Upper lobe of right lung (tissue), 1 donor: Measurements from ENCODE around the gene GSDME. TPM values are rescaled to one million over a fixed set of nuclear protein-coding genes. Genes with fewer than 3 reads are reported as not detected.

Experiments
- ATAC-seq: fragments of 200-7000 bp; cut with Tn5 transposase; one replicate; pipeline ENCODE4 v1.9.1; 2020; ENCODE audit warnings: mild to moderate bottlenecking, moderate library complexity
- DNase-seq: peaks from one replicate; pipeline ENCODE4 v3.0.0-alpha.2; 2020
- H3K27ac ChIP-seq: fragments of 200-600 bp; one replicate; pipeline ENCODE4 v1.8.0; 2022
- H3K27me3 ChIP-seq: fragments of 200-600 bp; one replicate; pipeline ENCODE4 v1.8.0; 2022; ENCODE audit warnings: mild to moderate bottlenecking
- H3K36me3 ChIP-seq: fragments of 200-600 bp; one replicate; pipeline ENCODE4 v1.8.0; 2022
- H3K4me1 ChIP-seq: fragments of 200-600 bp; one replicate; pipeline ENCODE4 v1.8.0; 2022
- H3K4me3 ChIP-seq: fragments of 200-600 bp; one replicate; pipeline ENCODE4 v1.8.0; 2022; ENCODE audit warnings: mild to moderate bottlenecking
- H3K9me3 ChIP-seq: fragments of 200-600 bp; one replicate; pipeline ENCODE4 v1.8.0; 2022
- intact Hi-C: fragments of 100-400 bp; cut with DNase I; formaldehyde crosslinking; loops from one replicate; pipeline ENCODE4 v1.11.0; 2022
- total RNA-seq: library from RNA; stranded (reverse); fragmentation: NEBNext Ultra II Directional; extraction: Animal tissue kit (Norgen Biotek cat#: 25700); gene quantifications from one replicate; pipeline ENCODE4 v1.2.1, GENCODE V29; 2021
- TF ChIP-seq, protein P1 (sequence below): fragments of 200-600 bp; IDR thresholded peaks from one replicate; pipeline ENCODE4 v1.8.0; 2022; ENCODE audit warnings: antibody characterized with exemption
- donor health status: DM: no; HTN: yes; CAD: no; lungs with severe emphysema.

Gene GSDME
- total RNA-seq, 1 donor from 2014 or later, result 13.4 TPM

DNA sequence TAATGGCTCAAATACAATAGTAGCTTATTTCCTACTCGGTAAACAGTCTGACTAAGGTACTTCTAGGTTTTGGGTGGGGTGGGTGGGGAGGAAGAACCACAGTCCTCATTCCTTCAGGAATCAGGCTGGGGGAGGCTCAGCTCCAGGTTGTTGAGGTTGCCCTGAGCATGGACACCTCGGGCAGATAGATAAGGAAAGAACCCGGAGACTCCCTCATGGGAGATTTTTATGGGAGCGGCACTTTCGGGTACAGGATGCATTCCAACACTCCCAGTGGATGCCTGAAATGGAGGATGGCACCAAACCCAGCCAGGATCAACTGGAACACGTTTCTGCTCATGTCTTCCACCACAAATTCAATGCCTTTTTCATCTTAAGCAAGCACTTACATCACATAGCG lies 5.5 kb upstream of the GSDME start:
- intact Hi-C loops, result no loop called here
- Histone ChIP-seq H3K36me3 (no peaks in the 10 kb centered on the region), H3K27me3 (peaks cover 6% of the 10 kb centered on the region), H3K4me3 (no peak overlapping the region), H3K4me1 (peaks cover under 1% of the 10 kb centered on the region), H3K27ac (no peak overlapping the region), H3K9me3 (no peaks in the 10 kb centered on the region)
- no peak for ATAC-seq
- TF ChIP-seq, protein P1, sequence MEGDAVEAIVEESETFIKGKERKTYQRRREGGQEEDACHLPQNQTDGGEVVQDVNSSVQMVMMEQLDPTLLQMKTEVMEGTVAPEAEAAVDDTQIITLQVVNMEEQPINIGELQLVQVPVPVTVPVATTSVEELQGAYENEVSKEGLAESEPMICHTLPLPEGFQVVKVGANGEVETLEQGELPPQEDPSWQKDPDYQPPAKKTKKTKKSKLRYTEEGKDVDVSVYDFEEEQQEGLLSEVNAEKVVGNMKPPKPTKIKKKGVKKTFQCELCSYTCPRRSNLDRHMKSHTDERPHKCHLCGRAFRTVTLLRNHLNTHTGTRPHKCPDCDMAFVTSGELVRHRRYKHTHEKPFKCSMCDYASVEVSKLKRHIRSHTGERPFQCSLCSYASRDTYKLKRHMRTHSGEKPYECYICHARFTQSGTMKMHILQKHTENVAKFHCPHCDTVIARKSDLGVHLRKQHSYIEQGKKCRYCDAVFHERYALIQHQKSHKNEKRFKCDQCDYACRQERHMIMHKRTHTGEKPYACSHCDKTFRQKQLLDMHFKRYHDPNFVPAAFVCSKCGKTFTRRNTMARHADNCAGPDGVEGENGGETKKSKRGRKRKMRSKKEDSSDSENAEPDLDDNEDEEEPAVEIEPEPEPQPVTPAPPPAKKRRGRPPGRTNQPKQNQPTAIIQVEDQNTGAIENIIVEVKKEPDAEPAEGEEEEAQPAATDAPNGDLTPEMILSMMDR, result no peak
- DNase-seq, result no peak

GRCh38 chr7:24760968-24761367 lies 3.7 kb upstream of the GSDME start:
- H3K4me1 ChIP-seq, result peaks cover 2% of the 10 kb centered on the region
- TF ChIP-seq, protein P1, result no peak
- ATAC-seq, result no peak

GRCh38 chr7:24756545-24757352 lies 515 bp downstream of the GSDME start:
- DNase-seq, result peak; percentile 77
- no peaks in the 10 kb centered on the region for H3K36me3 ChIP-seq
- TF ChIP-seq, protein P1, result no peak
- peak overlapping the region; percentile 66 for H3K4me3 ChIP-seq
- peaks cover 6% of the 10 kb centered on the region for H3K27me3 ChIP-seq
- H3K27ac ChIP-seq, result peak overlapping the region; percentile 78
- H3K4me1 ChIP-seq, result peaks cover 2% of the 10 kb centered on the region
- H3K9me3 ChIP-seq, result no peaks in the 10 kb centered on the region
- peak; percentile 62 for ATAC-seq
- intact Hi-C loops, result no loop called here

More at GRCh38 chr7:24760968-24761367, 3.7 kb upstream of the GSDME start:
- intact Hi-C loops, result no loop called here
- no peak overlapping the region for H3K27ac ChIP-seq
- H3K36me3 ChIP-seq, result no peaks in the 10 kb centered on the region
- no peak for DNase-seq
- H3K4me3 ChIP-seq, result no peak overlapping the region
- H3K9me3 ChIP-seq, result no peaks in the 10 kb centered on the region
- H3K27me3 ChIP-seq, result peaks cover 6% of the 10 kb centered on the region

GRCh38 chr7:24755541-24756407 lies 1.5 kb downstream of the GSDME start:
- H3K27ac ChIP-seq, result no peak overlapping the region
- peaks cover 6% of the 10 kb centered on the region for H3K27me3 ChIP-seq
- no peak overlapping the region for H3K4me3 ChIP-seq
- no peaks in the 10 kb centered on the region for H3K36me3 ChIP-seq
- H3K4me1 ChIP-seq, result peaks cover 2% of the 10 kb centered on the region
- no peaks in the 10 kb centered on the region for H3K9me3 ChIP-seq
- no peak for DNase-seq
- ATAC-seq, result peak; percentile 60
- TF ChIP-seq, protein P1, result no peak
- intact Hi-C loops, result no loop called here

DNA sequence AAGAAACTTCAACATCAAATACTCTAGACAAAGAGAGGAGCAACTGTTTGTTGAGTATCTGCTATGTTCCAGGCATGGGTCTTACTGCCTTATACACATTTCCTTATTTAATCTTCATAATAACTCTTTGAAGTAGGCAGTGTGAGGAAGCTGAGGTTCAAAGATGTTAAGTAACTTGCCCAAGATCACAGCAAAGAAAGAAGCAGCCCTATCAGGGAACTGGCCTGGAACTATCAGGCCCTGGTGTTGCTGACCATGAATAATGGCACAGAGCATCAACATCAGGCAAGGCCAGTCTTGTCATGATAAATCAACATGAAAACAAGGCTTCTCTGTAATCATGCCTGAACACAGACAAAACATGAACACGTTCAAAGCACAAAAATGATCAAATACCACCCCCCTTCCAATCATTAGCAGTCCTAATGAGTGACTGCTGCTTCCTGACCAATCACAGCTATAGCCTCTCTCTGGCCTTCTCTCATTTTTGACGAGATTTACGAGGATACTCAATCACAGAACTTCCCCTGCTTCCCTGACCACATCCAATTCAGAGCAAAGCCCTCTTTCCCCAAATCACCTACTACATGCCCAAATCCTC lies 2.3 kb downstream of the GSDME start:
- H3K4me3 ChIP-seq, result no peak overlapping the region
- no peak for DNase-seq
- H3K27ac ChIP-seq, result no peak overlapping the region
- H3K36me3 ChIP-seq, result no peaks in the 10 kb centered on the region
- peaks cover 2% of the 10 kb centered on the region for H3K4me1 ChIP-seq
- H3K9me3 ChIP-seq, result no peaks in the 10 kb centered on the region
- intact Hi-C loops, result no loop called here
- TF ChIP-seq, protein P1, result no peak
- ATAC-seq, result no peak
- peaks cover 3% of the 10 kb centered on the region for H3K27me3 ChIP-seq
